HCT116 (cell line): ENCODE measurements around the gene RND2.

ENCODE experiments used
- CBX3 ChIP-seq: IDR thresholded peaks from 2 replicates; pipeline ENCODE4 v1.6.1; 2012; ENCODE audit warnings: low read depth
- EZH2 ChIP-seq: fragments of 200-600 bp; sonication (generic); IDR thresholded peaks from 2 replicates; pipeline ENCODE4 v1.6.1; 2017; ENCODE audit warnings: antibody characterized with exemption, mixed run types
- POLR2A ChIP-seq: IDR thresholded peaks from 2 replicates; pipeline ENCODE4 v1.7.0; 2011; ENCODE audit warnings: borderline replicate concordance; ENCODE audit not compliant: insufficient read depth, insufficient read length; ENCODE audit errors: extremely low read depth
- TF ChIP-seq, protein P1 (sequence below), 3 experiments: fragments of 200-600 bp in 1 of 3; sonication (generic) in 1 of 3; IDR thresholded peaks in 2 of 3; conservative IDR thresholded peaks in 1 of 3; 2 replicates each; pipeline ENCODE4 v1.5.1; 2012 to 2017; ENCODE audit warnings: low read depth in 2 of 3, low read length in 2 of 3, antibody characterized with exemption in 1 of 3, borderline replicate concordance in 1 of 3, control low read depth in 1 of 3, mild to moderate bottlenecking in 1 of 3, mixed read lengths in 1 of 3, mixed run types in 1 of 3, moderate library complexity in 1 of 3; ENCODE audit not compliant: insufficient read depth in 1 of 3
- TF ChIP-seq, protein P2 (sequence below): IDR thresholded peaks from 2 replicates; pipeline ENCODE4 v1.6.1; 2011; ENCODE audit warnings: mild to moderate bottlenecking, low read length, moderate library complexity; ENCODE audit not compliant: insufficient replicate concordance; ENCODE audit errors: extremely low read depth

GRCh38 chr17:42980274-42980765, 44.7 kb upstream of the RND2 start, which contains the start of gene RUNDC1:
- no peak for TF ChIP-seq POLR2A
- TF ChIP-seq EZH2: no peak
- TF ChIP-seq CBX3: no peak
- TF ChIP-seq, protein P1, sequence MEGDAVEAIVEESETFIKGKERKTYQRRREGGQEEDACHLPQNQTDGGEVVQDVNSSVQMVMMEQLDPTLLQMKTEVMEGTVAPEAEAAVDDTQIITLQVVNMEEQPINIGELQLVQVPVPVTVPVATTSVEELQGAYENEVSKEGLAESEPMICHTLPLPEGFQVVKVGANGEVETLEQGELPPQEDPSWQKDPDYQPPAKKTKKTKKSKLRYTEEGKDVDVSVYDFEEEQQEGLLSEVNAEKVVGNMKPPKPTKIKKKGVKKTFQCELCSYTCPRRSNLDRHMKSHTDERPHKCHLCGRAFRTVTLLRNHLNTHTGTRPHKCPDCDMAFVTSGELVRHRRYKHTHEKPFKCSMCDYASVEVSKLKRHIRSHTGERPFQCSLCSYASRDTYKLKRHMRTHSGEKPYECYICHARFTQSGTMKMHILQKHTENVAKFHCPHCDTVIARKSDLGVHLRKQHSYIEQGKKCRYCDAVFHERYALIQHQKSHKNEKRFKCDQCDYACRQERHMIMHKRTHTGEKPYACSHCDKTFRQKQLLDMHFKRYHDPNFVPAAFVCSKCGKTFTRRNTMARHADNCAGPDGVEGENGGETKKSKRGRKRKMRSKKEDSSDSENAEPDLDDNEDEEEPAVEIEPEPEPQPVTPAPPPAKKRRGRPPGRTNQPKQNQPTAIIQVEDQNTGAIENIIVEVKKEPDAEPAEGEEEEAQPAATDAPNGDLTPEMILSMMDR (IDR thresholded peaks at IDR 0.05 in 2 of 3, conservative IDR thresholded peaks at IDR 0.05 in 1 of 3; ENCODE audit: borderline replicate concordance in 1 of 3, insufficient read depth in 1 of 3, low read depth in 2 of 3, low read length in 2 of 3): no peak
- TF ChIP-seq, protein P2, sequence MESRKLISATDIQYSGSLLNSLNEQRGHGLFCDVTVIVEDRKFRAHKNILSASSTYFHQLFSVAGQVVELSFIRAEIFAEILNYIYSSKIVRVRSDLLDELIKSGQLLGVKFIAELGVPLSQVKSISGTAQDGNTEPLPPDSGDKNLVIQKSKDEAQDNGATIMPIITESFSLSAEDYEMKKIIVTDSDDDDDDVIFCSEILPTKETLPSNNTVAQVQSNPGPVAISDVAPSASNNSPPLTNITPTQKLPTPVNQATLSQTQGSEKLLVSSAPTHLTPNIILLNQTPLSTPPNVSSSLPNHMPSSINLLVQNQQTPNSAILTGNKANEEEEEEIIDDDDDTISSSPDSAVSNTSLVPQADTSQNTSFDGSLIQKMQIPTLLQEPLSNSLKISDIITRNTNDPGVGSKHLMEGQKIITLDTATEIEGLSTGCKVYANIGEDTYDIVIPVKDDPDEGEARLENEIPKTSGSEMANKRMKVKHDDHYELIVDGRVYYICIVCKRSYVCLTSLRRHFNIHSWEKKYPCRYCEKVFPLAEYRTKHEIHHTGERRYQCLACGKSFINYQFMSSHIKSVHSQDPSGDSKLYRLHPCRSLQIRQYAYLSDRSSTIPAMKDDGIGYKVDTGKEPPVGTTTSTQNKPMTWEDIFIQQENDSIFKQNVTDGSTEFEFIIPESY: no peak
